CMK (cell line): ENCODE measurements around the gene WDFY2.

Experiments used
- DNase-seq: peaks from one replicate; pipeline ENCODE4 v3.0.0-alpha.2; 2010; ENCODE audit warnings: low read depth

Gene WDFY2

DNA sequence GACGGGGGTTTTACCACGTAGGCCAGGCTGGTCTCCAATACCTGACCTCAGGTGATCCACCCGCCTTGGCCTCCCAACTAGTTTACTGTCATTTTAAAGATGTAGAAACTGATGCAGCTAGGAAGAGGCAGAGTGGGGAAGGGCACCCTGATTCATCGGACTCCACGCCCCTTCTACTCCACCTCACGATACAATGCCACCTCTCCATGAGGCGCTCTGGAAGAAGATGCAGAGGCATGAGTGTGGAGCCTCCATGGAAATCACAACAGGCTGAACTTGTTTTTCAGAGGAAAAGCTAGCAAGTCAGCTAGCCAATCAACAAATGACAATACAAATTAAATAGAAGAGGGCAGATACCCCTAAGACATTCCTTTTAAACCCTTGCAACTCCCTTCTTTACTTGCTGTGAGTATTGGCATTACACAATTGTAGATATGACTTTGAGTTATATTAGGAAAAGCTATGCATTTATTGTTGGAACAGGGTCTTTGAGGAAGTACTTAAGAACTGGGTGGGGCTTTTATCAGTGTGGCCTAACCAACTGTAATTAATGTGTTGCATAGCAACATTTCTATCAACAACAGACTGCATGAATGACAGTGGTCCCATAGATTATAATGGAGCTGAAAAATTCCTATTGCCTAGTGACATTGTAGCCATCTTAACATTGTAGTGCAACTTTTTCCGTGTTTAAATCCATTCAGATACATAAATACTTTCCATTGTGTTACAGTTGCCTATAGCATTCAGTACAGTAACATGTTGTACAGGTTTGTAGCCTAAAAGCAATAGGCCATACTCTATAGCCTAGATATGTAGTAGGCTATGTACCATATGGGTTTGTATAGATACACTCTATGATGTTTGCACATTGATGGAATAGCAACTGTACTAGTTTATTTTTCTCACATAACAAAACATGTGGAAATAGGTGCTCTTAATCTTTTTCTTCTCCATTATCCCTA, 17.6 kb downstream of the WDFY2 start:
- DNase-seq, result no peak

DNA sequence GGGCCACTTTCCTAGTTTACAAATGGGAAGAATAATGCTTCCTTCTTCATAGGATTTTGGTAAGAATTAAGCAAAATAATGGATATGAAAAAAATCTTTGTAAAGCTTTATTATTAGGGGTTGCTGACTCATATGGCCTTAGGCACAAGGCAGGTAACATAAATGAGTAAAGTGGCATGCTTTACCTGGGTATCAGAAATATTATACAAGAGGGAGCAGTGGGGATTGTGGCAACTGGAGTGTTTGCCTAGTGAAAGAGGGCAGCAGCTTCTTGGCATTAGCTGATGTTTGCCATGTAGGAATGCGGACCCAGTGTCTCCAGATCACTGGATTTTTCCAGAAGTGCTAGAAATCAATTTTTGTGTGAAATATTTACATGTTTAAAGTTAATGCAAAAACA, 19.5 kb downstream of the WDFY2 start:
- DNase-seq, result no peak

DNA sequence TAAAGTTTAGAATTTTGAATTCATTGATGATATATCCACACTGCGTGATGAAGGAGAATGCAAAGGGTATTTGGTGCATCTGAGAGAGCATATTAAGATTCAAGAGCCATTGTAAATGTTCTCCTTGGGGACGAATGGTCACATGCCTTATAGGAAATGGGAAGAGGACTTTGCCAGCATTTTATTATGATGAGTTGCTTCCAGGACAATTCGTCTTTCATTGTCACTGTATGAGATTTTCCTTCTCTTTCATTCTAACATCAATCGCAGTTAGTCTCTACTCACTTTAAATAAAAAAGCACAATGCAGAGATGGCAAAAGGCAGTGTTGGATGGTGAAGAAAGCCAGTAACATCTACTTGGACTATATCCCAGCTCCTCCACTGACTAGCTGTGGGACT, 21.4 kb downstream of the WDFY2 start:
- DNase-seq, result no peak

DNA sequence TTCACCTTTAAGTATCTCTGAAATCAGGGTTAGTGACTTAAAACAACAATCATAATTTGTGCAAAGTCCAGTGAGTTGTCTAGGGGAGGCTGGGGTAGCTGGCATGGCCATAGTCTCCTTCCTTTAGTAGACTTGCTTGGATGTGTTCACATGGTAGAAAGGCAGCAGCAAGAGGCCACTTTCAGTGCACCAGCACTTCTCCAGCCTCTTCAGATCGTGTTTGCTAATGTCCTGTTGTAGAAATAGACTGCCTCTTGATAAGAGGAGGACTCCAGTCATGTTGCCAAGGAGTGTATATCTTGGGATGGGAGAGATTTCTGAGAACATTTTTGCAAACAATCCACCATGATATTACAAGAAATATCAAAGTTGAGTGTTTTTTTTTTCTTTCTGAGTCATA, 22.9 kb downstream of the WDFY2 start:
- no peak for DNase-seq

DNA sequence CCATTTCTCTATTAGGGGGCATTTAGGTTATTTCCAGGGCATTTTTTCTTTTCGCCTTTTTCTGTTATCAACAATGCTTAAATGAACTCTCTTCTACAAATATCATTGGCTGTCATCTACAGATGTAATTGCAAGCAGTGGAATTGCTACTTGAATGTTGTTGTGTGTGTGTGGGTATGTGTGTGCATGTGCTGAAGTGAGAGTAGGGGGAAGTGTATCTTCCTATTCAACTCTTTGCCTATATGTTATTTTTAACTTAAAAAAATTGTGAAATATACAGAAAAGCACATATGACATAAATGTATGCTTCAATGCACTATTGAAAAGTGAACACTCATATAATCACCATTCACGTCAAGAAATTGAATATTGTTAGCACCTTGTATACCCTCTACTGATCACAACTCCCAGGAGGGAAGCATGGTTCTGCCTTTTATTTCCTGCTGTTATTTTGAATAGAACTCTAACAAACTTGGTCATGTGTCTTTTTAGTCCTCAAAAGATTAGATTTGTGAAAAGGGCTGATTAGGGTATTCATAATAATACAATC, 24.7 kb downstream of the WDFY2 start:
- no peak for DNase-seq

DNA sequence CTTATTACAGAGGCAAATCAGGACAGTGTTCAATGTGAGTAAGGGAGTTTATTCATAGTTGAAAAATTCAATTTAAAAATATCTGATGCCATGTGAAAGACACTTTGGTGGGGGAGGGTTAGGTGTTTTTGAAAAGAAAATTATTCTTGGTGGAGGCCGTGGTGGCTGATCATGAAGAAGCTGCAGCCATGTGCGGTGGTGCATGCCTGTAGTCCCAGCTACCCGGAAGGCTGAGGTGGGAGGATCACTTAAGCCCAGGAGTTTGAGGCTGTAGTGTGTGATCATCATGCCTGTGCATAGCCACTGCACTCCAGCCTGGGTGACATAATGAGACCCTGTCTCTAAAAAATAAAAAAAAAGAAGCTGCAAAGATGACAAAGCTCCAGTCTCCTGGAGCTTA, 28.6 kb downstream of the WDFY2 start:
- DNase-seq, result no peak

DNA sequence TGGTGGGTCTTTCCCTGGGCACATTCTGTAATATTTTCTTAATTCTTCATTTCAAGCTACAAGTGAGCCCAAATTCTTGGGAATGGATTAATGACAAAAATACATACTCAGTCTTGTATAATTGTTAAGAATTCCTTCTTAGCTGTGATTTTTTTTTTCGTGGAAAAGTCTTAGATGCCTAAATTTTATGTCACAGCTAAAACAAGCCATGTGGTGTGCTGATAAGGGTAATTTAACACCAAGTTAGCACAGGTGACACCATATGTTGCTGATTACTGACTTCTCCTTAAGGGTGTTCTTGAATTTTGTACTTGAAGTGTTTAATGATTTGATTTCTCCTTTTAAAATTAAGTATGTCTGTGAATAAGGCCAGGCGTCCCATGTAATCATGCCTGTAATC, 29.3 kb downstream of the WDFY2 start:
- DNase-seq, result no peak

DNA sequence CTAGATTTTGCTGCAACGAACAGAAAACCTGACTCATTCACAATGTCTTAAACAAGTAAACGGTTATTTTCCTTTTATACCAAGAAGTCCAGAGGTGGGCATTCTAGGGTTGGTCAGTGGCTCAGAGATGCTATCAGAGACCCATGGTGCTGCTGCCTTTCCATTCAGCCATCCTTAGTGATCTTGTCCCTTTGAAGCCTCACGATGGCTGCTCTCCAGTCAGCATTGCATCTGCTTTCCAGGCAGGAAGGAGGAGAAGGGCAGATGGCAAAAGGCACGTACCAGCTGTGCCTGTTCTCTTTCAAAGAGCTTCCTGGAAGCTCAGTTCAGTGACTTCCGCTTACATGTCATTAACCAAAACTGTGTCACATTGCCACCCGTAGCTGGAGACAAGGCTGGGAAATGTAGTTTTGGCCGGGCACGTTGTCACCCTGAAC, 30.1 kb downstream of the WDFY2 start:
- DNase-seq, result no peak

DNA sequence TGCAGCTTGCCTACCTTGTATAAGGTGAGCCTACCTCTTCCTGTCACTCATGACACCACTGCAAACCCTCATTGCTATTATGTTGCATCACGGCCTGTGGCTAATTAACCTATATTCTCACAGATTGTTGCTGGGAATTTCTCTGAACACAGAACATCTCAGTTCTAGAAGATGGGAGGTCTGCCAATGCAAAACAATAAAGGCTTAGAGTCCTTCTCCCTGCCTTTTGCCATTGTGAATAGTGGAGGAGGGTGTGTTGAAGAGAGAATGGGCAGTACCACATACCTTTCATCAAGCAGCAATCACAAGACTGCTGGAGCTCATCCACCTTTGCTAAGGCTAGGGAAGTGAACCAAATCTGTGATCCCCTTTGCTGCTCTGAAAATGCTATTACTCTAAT, 34.4 kb downstream of the WDFY2 start:
- no peak for DNase-seq

DNA sequence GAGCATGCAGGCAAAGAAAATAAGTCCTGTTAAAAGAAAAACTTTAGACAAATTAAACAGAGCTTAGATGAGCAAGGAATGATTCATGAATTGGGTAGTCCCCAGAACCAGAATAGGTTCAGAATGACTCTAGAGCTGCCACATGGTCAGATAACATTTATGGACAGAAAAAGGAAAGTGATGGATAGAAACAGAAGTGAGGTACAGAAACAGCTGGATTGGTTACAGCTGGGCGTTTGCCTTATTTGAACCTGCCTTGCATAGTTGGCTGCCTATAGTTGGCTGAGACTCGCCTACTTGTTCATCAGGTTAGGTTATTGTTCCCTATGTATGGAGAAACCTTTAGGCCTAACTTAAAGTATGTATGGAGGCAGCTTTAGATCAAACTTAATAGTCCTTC, 35.4 kb downstream of the WDFY2 start:
- no peak for DNase-seq

DNA sequence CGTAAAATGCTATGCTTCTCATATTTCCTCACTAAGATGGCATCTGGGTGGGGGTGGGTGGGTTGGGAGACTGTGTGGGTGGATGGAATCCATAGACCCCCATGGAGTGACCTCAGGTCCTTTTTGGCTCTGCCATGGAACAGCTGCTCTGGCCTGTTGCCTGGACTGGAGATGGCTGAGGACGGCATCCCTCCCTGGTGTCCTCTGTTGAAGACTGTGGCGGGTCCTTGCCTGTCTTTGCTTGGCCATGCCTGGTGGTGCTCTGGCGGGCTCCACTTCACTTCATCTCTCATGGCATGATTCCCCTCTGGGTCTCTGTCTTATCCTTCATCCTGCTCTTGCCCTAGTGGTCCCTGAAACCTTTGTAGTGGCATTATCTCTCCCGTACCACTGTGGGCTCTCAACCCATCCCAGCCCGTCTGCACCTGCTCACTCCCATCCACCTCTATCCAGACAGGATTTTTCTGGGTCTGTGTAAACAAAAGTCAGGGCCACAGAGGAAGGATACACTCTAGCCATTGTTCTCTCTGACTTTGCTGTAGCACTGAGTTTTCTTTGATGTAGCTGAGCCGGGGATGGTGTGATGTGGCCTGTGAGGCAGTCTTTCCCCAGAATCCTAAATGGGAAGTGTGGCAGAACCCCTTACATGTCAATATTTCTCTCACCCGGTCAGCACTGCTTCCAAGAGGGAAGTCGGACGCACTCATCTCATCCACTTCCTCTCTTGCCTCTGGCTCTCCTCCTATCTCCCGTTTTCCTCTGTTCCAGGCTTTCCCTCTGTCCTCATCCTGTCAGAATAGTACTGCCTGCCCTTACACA, 36.1 kb downstream of the WDFY2 start:
- DNase-seq, result no peak

DNA sequence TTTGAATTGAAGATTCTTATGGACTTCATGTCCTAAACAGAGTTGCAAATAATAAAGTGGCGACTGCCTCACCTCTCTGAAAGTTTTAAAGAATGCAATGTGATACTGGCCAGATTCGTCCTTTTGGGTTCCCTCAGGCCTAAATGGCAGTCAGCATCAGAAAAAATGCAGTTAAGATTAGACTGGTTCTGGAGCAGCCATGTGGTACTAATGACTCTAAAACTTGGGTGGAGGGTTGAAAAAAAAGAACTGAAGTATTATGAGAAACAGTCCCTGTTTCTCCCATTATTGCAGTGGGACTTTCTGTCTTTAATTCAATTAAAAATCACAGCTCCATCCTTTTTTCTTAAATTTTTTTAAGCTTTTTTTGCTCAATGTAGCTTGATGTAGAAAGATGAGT, 37.3 kb downstream of the WDFY2 start:
- no peak for DNase-seq

DNA sequence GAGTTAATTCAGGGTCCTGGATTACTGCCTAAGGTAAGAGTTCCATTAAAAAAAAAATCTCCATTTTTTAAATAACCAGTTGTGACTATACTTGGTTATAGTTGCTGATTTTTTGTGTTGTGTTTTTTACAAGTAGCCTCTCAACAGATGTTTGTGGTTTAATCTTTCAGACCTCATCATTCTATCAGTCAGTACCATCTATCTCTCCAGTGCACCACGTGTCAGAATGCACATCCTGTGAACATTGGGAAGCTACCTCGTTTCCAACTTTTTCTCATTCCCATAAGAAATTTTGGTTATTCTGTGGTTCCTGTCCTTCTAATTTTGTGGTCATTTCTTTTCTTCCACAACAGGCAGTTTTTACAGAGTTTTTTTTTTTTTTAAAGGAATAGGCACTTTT, 39.2 kb downstream of the WDFY2 start:
- DNase-seq, result no peak

DNA sequence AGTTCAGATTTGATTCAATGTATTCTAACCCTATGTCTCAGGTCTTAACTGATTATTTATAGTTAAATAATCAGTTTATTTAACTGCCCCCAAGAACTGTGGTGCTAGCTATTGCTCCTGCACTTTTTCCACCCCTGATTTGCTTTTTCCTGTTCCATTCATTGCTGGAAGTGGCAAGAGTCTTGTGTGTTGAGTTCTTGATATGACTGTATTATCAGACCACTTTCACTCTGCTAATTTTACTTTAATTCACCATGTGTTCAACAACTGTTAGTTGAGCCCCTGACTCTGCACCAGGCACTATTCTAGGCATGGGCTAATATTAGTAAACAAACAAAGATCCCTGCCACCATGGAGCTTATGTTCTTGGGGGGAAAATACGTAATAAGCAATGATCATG, 39.9 kb downstream of the WDFY2 start:
- DNase-seq, result no peak

DNA sequence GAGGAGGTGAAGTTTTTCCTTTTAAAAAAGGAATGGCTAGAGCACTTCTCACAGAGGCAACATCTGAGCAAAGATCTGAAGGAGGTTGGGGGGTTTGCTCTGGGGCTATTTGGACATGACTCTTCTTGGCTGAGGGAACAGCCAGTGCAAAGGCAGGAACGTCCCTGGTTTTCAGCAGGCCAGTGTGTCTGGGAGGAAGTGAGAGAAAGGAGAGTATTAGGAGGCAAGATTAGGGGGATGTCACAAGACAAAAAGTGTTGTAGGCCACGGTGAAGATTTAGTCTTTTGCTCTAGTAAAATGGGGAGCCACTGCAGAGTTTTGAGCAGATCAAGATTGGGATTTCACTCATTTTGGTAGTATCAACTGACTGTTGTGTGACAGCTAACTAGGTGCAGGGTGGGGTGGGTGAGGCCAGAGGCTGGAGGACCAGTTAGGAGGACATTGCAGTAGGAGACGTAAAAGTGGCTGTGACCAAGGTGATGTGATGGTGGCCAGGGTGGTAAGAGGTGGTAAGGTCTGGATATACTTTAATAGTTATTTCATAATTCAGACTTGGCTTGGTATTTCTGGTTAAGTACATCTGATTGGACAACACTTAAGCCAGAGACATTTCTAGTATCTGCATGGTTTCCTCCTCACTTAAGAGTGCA, 40.6 kb downstream of the WDFY2 start:
- no peak for DNase-seq

DNA sequence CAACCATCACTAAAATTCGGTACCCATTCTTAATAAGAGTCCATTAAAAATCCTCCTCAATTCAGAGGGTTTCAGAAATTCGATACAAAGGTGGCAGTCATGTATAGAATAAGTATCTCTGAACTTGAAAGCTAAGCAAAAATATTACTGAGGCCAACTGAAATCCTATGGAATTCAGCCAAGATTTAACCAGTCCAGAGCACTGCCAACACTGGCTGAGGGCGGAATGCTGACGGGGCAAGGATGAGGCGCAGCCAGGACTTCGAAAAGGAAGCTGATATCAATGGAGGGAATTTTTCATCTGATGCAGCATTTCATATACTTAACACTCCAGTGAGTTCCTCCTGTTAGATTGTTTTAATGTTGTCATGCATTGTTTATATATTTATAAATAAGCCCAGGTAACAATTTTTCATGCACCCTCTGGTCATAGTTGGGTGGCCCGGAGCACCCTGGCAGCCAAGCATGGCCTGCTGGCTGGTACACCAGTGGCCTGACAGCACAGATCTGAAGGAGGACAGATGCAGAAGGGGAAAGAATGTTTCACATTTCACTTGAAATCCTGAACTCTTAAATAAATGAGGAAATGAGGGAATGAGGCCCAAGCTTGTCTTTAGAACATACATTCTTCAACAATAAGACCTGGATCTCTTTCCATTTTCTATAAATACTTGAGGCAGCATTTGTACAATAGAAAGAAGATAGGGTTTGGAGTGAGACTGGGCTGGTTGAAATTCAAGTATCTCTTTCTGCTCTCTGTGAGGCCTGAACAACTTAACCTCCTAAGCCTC, 41.5 kb downstream of the WDFY2 start:
- no peak for DNase-seq

DNA sequence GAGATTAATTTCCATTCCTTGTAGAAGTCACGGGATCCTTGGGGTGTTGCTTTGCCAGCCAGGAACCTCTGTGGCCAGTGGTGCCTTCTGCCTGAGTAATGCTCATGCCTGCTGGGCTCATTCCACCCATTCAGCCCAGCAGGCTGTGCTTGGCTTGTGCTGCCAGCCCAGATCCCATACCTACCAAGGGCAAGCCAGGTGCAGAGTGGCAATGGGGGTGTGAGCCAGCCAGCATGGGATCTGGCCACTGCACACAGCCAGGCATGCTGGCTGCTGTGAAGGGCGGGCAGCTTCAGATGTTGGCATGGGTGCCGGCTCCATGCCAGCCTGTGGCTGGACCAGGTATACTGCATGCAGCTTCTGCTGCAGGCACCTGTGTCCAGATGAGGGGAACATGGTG, 42.5 kb downstream of the WDFY2 start:
- no peak for DNase-seq

DNA sequence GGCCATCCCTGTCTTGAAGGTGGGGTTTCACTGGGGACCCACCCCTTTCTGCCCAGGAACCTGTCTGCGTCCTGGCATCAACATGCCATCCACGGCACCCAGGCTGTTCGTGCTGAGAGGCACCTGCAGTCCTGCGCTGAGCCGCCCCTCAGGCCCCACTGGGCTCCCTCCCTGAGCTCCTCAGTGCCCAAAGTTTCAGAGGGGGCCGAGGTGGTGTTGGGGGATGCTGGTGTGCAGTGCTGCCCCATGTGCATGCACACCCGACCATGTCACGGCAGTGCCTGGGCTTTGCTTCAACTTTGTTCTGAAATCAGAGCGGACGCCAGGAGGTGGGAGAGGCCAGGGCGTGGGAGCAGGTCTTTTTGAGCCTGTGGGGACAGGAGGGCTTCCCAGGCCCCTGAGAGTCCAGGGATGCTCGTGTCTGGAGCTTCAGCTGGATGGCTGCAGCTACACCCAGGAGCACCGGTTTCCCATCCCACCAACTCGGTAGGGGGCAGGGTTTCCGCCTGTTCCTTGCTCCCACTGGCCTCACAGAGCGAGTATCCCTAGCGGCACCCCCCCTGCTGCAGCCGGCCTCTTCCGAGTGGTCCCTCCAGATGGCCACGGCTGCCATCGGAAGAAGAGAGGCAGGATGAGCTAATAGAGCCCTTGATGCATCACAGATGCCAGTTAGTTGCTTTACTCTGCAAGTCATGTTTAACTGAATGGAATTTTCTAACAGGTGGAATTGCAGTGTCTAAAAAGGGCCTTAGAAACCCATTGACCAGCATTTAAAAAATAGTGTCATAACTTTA, 44.0 kb downstream of the WDFY2 start:
- DNase-seq, result no peak

DNA sequence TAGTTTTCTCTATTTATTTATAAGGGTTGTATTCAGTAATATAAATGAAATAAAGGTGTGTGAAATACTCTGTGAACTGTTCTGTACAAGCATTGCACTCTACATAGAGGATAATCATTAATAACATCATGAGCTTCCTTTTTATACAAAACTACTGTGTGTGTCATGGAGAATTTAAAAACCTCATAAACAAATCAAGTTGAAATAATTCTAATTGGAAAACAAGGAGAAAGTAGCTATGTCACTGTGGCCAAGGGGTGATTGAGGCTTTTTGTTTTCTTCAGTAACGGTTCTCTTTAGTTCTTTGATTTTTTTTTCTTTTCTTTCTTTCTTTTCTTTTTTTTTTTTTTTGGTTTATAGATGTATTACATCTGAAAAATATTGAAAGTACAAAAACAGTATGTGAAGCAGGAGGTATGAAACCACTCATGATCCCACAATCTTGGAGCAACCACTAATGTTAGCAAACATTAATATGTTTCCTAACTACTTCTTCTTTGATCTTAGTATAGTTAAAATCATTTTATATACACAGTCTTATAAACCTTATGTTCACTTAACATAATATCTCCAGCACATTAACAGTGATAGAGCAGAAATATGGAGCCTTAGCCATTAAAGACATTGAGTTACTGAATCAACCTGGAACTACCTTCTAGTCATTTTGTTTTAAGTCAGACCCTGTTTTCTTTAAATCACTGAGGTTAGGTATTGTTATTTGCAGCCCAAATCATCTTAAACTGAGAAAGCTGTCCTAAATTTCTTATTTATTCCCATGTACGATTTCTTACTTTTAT, 45.4 kb downstream of the WDFY2 start:
- DNase-seq, result no peak

DNA sequence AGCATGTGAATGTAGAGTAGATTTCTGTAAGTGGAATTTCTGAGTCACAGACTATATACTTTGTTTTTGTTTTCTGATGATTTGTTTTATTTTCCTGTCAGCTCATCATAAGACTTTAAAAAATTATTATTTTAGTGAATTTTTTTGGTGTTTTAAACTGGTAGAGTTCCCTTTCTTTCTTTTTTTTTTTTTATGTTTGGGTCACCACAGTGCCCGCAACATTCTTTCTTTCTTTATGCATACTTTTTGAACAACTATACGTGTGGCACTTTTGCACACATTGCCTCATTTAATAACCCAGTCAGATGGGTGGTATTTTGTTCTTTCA, 46.0 kb downstream of the WDFY2 start:
- no peak for DNase-seq
